HG02678 (cell line): ENCODE measurements around the gene DAD1.

Source experiments
- ATAC-seq: cut with Tn5 transposase; IDR thresholded peaks from one replicate; pipeline ENCODE4 v1.9.1; 2021; ENCODE audit warnings: mild to moderate bottlenecking, moderate library complexity; ENCODE audit not compliant: unreplicated experiment

DAD1 gene

DNA sequence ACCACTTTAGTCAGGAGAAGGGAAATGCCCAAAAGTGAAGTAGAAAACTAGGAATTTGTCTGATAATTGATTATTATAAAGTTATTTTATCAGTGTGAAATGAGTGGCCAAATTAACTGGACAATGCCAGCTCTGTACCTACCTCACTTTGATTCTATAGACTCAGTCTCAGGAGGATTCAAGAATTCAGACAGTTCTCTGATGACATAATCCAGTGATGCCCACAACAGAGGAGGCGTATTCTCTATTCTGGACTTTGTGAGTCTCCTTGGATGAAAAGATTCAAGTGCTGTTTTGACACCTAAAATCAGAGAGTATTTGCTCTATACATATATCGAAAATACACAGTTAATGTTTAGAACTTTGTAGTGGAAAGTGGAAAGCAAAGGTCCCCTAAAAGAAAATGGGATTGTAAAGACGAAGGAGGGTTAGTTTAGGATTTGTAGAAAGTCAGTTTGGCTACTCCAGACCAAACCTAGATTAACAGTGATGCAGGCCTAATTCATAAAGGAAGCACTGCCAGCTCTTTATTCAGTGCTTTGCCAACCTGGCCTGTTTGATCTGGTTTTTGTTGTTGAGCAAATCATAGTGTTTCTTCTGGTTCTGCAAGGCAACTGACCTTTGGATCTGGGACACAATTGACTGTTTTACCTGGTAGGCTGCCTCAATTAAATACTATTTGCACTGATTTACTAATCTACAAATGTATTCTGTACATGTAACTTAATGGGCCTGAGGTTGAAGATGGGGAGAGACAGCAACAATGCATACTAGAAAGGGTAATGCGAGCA, 67.4 kb downstream of the DAD1 start:
- ATAC-seq: no peak

DNA sequence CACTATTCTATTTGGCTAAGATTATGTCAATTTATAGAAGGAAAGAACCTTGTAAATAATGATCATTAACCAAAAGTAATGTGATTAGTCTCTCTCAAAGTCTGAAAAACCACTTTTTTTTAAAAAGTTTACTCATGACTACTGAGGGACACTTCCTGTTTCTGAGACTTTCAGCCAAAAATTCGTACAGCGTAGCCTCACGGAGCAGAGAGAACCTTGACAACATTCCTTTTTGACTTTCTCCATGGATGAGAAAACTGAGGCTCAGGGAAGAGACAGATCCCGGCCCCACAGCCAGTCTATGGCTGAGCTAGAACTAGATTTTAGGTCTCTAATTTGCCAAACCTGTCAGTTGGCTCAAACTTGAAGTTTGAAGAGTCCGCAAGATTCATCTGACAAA, 68.2 kb downstream of the DAD1 start:
- ATAC-seq: no peak

DNA sequence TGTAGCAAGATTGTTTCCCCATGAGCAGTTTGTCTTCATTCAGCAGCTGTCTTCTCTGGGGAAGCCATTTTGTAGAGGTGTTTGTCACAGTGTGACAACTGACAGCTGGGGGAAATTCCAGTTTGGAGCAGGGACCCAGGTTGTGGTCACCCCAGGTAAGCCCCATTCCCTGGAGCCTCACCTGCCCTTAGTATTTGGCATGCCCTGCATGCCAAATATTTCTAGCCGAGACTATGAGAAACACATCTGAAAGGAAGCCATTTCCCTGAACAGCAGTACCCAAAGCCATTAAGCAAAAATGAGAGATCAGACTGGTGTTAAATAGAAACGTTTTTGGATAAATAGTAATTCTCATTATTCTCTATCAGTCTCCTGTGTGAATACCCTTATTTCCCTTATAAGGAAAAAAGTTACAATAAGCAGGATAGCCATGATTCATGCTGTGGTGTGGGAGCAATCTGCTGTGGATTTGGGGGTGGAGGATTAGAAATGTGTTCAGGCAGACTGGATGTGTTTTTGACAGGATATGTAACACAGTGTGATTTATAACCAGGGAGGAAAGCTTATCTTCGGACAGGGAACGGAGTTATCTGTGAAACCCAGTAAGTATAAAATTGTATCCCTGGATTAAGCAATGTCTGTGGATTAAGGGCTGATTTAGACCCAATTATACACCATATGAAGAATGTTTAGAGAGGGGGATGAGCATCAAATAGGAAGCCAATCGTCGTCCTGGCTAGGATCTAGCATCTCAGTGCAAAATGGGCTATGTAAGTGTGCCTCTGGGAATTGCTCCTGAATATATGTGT, 68.9 kb downstream of the DAD1 start:
- no peak for ATAC-seq

DNA sequence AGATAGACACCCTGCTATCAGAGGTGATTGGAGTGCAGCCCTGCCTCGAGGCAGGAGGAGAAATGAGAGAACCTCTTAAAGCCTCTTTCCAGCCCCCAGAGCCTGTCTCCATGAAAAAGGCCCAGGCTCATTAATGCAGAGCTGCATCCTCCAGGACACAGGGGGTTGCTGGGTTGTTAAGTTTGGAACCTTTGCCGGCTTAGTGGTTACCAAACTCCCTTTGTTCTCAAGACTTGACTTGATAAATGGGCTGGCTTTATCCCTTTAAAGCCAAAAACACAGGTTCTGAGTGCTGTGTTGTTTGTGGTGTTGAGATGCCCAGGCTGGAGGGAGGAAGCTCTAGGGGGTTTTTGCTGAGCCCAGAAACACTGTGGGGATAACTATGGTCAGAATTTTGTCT, 71.0 kb downstream of the DAD1 start:
- no peak for ATAC-seq

DNA sequence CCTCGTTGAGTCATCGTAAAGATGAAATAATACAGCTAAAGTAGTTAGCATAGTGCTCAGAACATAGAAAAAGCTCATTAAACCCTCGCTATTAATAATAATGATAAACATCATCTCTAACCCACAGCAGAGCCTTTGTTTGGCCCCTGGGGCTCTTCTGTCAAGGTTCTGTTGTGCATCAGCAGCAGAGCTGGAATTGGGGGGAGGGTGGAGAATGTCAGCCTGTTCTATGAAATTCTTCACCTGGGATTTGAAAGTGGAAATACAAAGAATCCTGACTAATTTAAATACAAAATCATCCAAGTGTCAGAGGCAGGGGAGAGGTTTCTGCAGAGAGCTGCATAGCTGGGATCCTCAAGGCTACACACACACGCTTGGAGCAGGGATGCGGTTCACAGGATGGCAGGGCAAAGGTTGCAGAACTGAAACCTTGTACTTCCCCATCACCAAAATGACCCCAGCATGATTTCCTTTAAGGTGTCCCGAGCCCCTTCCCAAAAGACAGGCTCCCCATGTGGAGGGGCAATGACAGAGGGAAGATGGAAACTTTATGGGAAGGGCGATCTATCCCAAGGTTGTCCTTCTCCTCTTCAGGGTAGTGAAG, 71.8 kb downstream of the DAD1 start:
- ATAC-seq: no peak

DNA sequence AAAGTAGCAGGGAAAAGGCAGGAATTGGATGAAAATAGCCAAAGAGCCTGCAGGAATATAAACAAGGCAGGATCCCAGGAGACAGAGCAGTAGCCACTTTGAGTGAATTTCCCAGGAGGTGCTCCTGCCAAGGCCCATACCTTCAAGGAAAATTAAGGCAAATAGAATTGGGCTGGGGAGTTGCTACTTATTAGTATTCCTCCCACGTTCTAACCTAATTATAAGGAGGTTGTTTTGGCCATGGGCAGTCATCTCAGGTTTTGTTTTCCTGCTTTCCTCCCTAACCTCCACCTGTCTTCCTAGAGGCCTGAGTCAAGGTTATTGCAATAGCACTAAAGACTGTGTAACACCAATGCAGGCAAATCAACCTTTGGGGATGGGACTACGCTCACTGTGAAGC, 73.1 kb downstream of the DAD1 start:
- no peak for ATAC-seq
